ENCODE measurements around the gene ARHGAP21. TPM values are rescaled to one million over a fixed set of nuclear protein-coding genes. Genes with fewer than 3 reads are reported as not detected.
A peak's percentile ranks its signal among the peaks of the same experiment; 100 is the strongest.

Gene ARHGAP21
- total and polyA plus RNA-seq, 11 donors = 20.8 to 71.9 (median 48.4) TPM

DNA sequence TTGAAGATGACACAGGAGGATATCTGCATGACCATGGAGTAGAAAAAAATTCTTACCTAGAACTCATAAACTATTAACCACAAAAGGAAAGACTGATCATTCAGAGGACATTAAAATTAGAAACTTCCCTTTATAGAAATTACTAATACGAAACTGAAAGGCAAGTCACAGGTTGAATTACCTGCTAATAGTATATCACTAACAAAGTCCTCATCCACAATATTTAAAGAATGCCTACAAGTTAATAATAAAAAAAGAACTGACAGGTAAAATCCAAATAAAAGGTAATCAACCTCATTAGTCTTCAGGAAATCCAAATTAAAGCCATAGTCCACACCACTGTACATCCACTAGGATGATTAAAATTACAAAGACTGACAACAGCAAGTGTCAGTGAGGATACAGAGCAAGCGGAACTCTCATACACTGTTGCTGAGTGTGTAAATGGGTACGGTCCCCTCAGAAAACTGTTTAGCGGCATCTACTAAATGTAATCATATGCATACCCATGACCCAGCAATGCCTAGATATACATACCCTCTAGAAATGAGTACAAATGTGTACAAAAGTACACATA, 71.2 kb downstream of the ARHGAP21 start:
- no peaks in the 10 kb centered on the region for H3K36me3 ChIP-seq
- intact Hi-C loops (cut with DNase I) = loop anchor here in 1 of 10 donors (5.0 kb wide), 1 partner anchor 70 kb away; the partner anchor contains the start of gene ARHGAP21
- no peak overlapping the region for H3K4me3 ChIP-seq
- no peaks in the 10 kb centered on the region for H3K27me3 ChIP-seq
- H3K9me3 ChIP-seq = peaks cover 0 to 4% (median 0%) of the 10 kb centered on the region in 12 donors
- ATAC-seq = no peak
- TF ChIP-seq POLR2A (IDR thresholded peaks at IDR 0.05) = no peak
- TF ChIP-seq, protein P1, sequence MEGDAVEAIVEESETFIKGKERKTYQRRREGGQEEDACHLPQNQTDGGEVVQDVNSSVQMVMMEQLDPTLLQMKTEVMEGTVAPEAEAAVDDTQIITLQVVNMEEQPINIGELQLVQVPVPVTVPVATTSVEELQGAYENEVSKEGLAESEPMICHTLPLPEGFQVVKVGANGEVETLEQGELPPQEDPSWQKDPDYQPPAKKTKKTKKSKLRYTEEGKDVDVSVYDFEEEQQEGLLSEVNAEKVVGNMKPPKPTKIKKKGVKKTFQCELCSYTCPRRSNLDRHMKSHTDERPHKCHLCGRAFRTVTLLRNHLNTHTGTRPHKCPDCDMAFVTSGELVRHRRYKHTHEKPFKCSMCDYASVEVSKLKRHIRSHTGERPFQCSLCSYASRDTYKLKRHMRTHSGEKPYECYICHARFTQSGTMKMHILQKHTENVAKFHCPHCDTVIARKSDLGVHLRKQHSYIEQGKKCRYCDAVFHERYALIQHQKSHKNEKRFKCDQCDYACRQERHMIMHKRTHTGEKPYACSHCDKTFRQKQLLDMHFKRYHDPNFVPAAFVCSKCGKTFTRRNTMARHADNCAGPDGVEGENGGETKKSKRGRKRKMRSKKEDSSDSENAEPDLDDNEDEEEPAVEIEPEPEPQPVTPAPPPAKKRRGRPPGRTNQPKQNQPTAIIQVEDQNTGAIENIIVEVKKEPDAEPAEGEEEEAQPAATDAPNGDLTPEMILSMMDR (IDR thresholded peaks at IDR 0.05) = no peak
- peaks cover 0 to 43% (median 18%) of the 10 kb centered on the region in 12 donors for H3K4me1 ChIP-seq
- WGBS, 4 donors = 89 to 92% (median 90%) methylated on average over 4 of the region's 4 CpGs
- H3K27ac ChIP-seq = peak overlapping the region in 9 of 12 donors; percentile 4 to 54 (median 25)
- DNase-seq = no peak

- no peaks in the 10 kb centered on the region for H3K36me3 ChIP-seq
- intact Hi-C loops (cut with DNase I) = loop anchor here in 1 of 10 donors (5.0 kb wide), 1 partner anchor 70 kb away; the partner anchor contains the start of gene ARHGAP21
- peak; percentile 47 to 62 (median 50) for ATAC-seq
- H3K4me3 ChIP-seq = no peak overlapping the region
- peaks cover 0 to 46% (median 18%) of the 10 kb centered on the region in 12 donors for H3K4me1 ChIP-seq
- 21 to 30% (median 25%) methylated on average over 2 of the region's 2 CpGs for WGBS, 4 donors
- peak overlapping the region in 9 of 12 donors; percentile 4 to 54 (median 25) for H3K27ac ChIP-seq
- no peak for DNase-seq
- no peak for TF ChIP-seq POLR2A (IDR thresholded peaks at IDR 0.05)
- TF ChIP-seq, protein P1 (IDR thresholded peaks at IDR 0.05) = no peak
- H3K27me3 ChIP-seq = no peaks in the 10 kb centered on the region
- peaks cover 0 to 4% (median 0%) of the 10 kb centered on the region in 12 donors for H3K9me3 ChIP-seq
These were observed 71.8 kb downstream of the ARHGAP21 start for GRCh38 chr10:24651923-24652322.

DNA sequence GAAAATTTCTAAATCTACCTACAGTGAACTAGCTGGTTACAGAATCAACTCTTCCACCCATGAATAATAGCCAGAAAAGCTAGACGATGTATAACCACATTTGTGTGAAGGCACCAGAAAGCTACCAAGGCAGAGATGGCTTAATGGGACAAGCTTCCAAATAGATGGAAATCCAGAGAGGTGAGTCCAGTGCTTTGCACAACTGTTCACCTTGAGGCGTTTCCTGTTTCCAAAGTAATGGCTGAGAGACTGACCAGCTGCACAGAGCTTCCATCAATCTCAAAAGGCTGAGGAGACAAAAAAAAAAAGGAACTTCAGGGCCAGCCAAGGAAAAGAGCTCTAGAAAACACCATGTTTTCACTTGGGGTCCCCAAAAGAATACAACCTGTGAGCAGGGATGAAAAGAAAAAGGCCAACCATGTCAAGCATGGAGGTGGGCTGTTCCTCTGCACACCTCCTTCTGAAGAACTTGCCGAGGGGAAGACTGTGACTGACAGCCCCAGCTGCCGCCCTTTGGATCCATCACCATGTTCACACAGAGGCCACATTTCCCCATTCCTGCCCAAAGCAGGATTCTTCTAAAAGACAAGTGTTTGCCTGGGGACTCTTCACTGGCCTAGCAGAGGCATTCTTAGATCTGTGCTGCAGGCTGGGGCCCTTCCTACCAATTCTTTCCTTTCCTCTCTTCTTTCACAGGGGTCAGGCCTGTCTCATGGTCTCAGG, 72.9 kb downstream of the ARHGAP21 start:
- WGBS, 4 donors = 82 to 93% (median 89%) methylated on average over 4 of the region's 4 CpGs
- intact Hi-C loops (cut with DNase I) = loop anchor here in 1 of 10 donors (5.0 kb wide), 1 partner anchor 71 kb away; the partner anchor contains the start of gene ARHGAP21
- H3K27ac ChIP-seq = peak overlapping the region in 6 of 12 donors; percentile 6 to 54 (median 30)
- no peak overlapping the region for H3K4me3 ChIP-seq
- H3K27me3 ChIP-seq = no peaks in the 10 kb centered on the region
- ATAC-seq (no peak), DNase-seq (no peak)
- H3K9me3 ChIP-seq = peaks cover 0 to 4% (median 0%) of the 10 kb centered on the region in 12 donors
- TF ChIP-seq, protein P1 (IDR thresholded peaks at IDR 0.05) = no peak
- TF ChIP-seq POLR2A (IDR thresholded peaks at IDR 0.05) = no peak
- no peaks in the 10 kb centered on the region for H3K36me3 ChIP-seq
- peaks cover 0 to 53% (median 18%) of the 10 kb centered on the region in 12 donors for H3K4me1 ChIP-seq

GRCh38 chr10:24645784-24646183, 77.9 kb downstream of the ARHGAP21 start:
- intact Hi-C loops (cut with DNase I) = loop anchor here in 7 of 10 donors (2.0 to 10.0 kb wide), 7 partner anchors 75 to 439 kb away; partner anchors contain the start of gene PRTFDC1 (in 1 of the 7)
- Histone ChIP-seq H3K27ac (no peak overlapping the region), H3K4me1 (peaks cover 0 to 58% (median 12%) of the 10 kb centered on the region in 12 donors), H3K9me3 (no peaks in the 10 kb centered on the region), H3K4me3 (no peak overlapping the region), H3K27me3 (no peaks in the 10 kb centered on the region), H3K36me3 (no peaks in the 10 kb centered on the region)
- ATAC-seq (peak in 1 of 4 donors; percentile 44), DNase-seq (no peak)
- TF ChIP-seq, protein P1 (IDR thresholded peaks at IDR 0.05) = no peak
- TF ChIP-seq POLR2A (IDR thresholded peaks at IDR 0.05) = no peak

All from heart left ventricle (tissue), 16 donors.